GM10266 (cell line): Measurements from ENCODE around the gene GRM7.

Source experiments
- DNase-seq: peaks from one replicate; pipeline ENCODE4 v3.0.0; 2012; ENCODE audit errors: extremely low spot score
- CTCF ChIP-seq: IDR thresholded peaks from 2 replicates; pipeline ENCODE4 v1.5.1; 2012; ENCODE audit warnings: mild to moderate bottlenecking, low read depth; ENCODE audit not compliant: control insufficient read depth, insufficient read depth; ENCODE audit errors: missing control alignments

GRM7 gene

GRCh38 chr3:7678521-7678920, 817.6 kb downstream of the GRM7 start:
- DNase-seq, result no peak
- no peak for TF ChIP-seq CTCF

- DNase-seq, result no peak
- no peak for TF ChIP-seq CTCF
Observed at GRCh38 chr3:7682822-7683229, 821.9 kb downstream of the GRM7 start.

GRCh38 chr3:7683426-7683825, 822.5 kb downstream of the GRM7 start:
- DNase-seq, result no peak
- TF ChIP-seq CTCF, result no peak

- DNase-seq, result no peak
- TF ChIP-seq CTCF, result no peak
Observed at GRCh38 chr3:7684182-7684715, 823.3 kb downstream of the GRM7 start.

GRCh38 chr3:7687428-7688147, 826.7 kb downstream of the GRM7 start:
- no peak for DNase-seq
- no peak for TF ChIP-seq CTCF

- no peak for TF ChIP-seq CTCF
- no peak for DNase-seq
Observed at GRCh38 chr3:7692866-7693265, 832.0 kb downstream of the GRM7 start.

- TF ChIP-seq CTCF, result no peak
- DNase-seq, result no peak
Observed at GRCh38 chr3:7693976-7694375, 833.1 kb downstream of the GRM7 start.
